ENCODE data around the gene CLCN3.

- TF ChIP-seq POLR2A (IDR thresholded peaks at IDR 0.05; ENCODE audit: low read depth, low read length) (no peak), TAF1 (IDR thresholded peaks at IDR 0.05; ENCODE audit: borderline replicate concordance, low read depth, low read length) (no peak)
Measured at GRCh38 chr4:169640261-169640870, 20.0 kb downstream of the CLCN3 start.

All from GM12892 (cell line).